MM.1S (cell line): ENCODE measurements around the gene PTPN13.

Source experiments
- DNase-seq: peaks from one replicate; pipeline ENCODE4 v3.0.0-alpha.2; 2015
- H2AFZ ChIP-seq: fragments of 300-600 bp; sonication (generic); 2 replicates; pipeline ENCODE4 v1.6.0; 2016; ENCODE audit warnings: antibody characterized with exemption, low read length
- H3F3A ChIP-seq: fragments of 300-600 bp; sonication (generic); 2 replicates; pipeline ENCODE4 v1.6.1; 2016; ENCODE audit warnings: mild to moderate bottlenecking, antibody characterized with exemption, low read length, moderate library complexity, mixed read lengths; ENCODE audit not compliant: insufficient read depth
- H3K27ac ChIP-seq: fragments of 300-600 bp; sonication (generic); 2 replicates; pipeline ENCODE4 v1.5.1; 2016; ENCODE audit warnings: mild to moderate bottlenecking, low read length
- H3K27me3 ChIP-seq: fragments of 300-600 bp; sonication (generic); replicated peaks from 2 replicates; pipeline ENCODE4 v1.6.0; 2016; ENCODE audit warnings: low read length; ENCODE audit not compliant: insufficient read depth
- H3K36me3 ChIP-seq: fragments of 300-600 bp; sonication (generic); replicated peaks from 2 replicates; pipeline ENCODE4 v1.6.1; 2016; ENCODE audit warnings: mild to moderate bottlenecking, low read length, mixed read lengths; ENCODE audit not compliant: insufficient read depth
- H3K4me1 ChIP-seq: fragments of 300-600 bp; sonication (generic); 2 replicates; pipeline ENCODE4 v1.6.1; 2016; ENCODE audit warnings: low read length, mixed read lengths
- H3K4me2 ChIP-seq: fragments of 300-600 bp; sonication (generic); 2 replicates; pipeline ENCODE4 v1.6.0; 2016; ENCODE audit warnings: low read depth, low read length
- H3K4me3 ChIP-seq: fragments of 300-600 bp; sonication (generic); 2 replicates; pipeline ENCODE4 v1.5.1; 2016; ENCODE audit warnings: low read length, mixed read lengths
- H3K79me2 ChIP-seq: fragments of 300-600 bp; sonication (generic); 2 replicates; pipeline ENCODE4 v1.6.1; 2016; ENCODE audit warnings: mixed run types, low read length, mixed read lengths
- H3K9ac ChIP-seq: fragments of 300-600 bp; sonication (generic); 2 replicates; pipeline ENCODE4 v1.6.1; 2016; ENCODE audit warnings: low read length, mixed read lengths
- H3K9me2 ChIP-seq: fragments of 300-600 bp; sonication (generic); replicated peaks from 2 replicates; pipeline ENCODE4 v1.6.1; 2016; ENCODE audit warnings: mild to moderate bottlenecking, low read length, mixed read lengths; ENCODE audit not compliant: insufficient read depth
- H3K9me3 ChIP-seq: fragments of 300-600 bp; sonication (generic); replicated peaks from 2 replicates; pipeline ENCODE4 v1.6.1; 2016; ENCODE audit warnings: mild to moderate bottlenecking, low read length, mixed read lengths; ENCODE audit not compliant: insufficient read depth
- H4K20me1 ChIP-seq: fragments of 300-600 bp; sonication (generic); 2 replicates; pipeline ENCODE4 v1.6.1; 2016; ENCODE audit warnings: mild to moderate bottlenecking, low read length, moderate library complexity, mixed read lengths; ENCODE audit not compliant: insufficient read depth
- EZH2 ChIP-seq: fragments of 300-600 bp; sonication (generic); optimal IDR thresholded peaks from 2 replicates; pipeline ENCODE3; 2017; ENCODE audit warnings: low read depth, mild to moderate bottlenecking, antibody characterized with exemption, low read length, mixed read lengths
- EZH2phosphoT487 ChIP-seq: fragments of 300-600 bp; sonication (generic); IDR thresholded peaks from 2 replicates; pipeline ENCODE4 v1.6.1; 2018; ENCODE audit warnings: antibody characterized with exemption, low read length
- TF ChIP-seq, protein P1 (sequence below): fragments of 300-600 bp; sonication (generic); IDR thresholded peaks from 2 replicates; pipeline ENCODE4 v1.5.1; 2016; ENCODE audit warnings: antibody characterized with exemption, low read length, mixed read lengths

PTPN13 gene

GRCh38 chr4:86853209-86853608 lies 259.1 kb downstream of the PTPN13 start:
- no peaks in the 10 kb centered on the region for H3K36me3 ChIP-seq

DNA sequence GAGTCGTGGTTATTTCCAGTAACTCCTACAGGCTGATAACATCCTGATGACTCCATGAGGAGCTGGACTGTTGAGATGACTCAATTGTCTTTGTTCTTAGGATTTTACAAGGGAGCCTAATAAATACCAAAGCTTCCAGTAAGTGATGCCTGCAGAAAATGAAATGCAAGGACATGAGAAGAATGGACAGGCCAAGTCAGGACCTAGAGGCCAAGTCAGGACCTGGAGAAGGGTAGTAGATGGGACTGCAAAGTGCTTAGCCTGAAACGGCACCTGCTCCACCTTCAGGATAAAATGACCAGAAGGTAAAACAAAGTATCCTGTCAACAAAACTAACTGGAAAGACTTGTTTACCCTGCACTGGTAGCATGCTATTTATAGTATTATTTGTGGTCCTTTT lies 261.5 kb downstream of the PTPN13 start:
- H3K4me2 ChIP-seq, result no peak overlapping the region
- no peak for DNase-seq

More at GRCh38 chr4:86853209-86853608, 259.1 kb downstream of the PTPN13 start:
- Histone ChIP-seq H3K9ac (no peak overlapping the region), H3K4me1 (no peaks in the 10 kb centered on the region), H3K27ac (no peak overlapping the region), H3K27me3 (no peaks in the 10 kb centered on the region), H3K9me2 (no peaks in the 10 kb centered on the region), H3K4me2 (no peak overlapping the region), H3K79me2 (no peaks in the 10 kb centered on the region), H3K9me3 (no peaks in the 10 kb centered on the region), H3F3A (no peaks in the 10 kb centered on the region), H3K4me3 (no peak overlapping the region), H4K20me1 (no peaks in the 10 kb centered on the region), H2AFZ (no peak overlapping the region)
- TF ChIP-seq, protein P1, sequence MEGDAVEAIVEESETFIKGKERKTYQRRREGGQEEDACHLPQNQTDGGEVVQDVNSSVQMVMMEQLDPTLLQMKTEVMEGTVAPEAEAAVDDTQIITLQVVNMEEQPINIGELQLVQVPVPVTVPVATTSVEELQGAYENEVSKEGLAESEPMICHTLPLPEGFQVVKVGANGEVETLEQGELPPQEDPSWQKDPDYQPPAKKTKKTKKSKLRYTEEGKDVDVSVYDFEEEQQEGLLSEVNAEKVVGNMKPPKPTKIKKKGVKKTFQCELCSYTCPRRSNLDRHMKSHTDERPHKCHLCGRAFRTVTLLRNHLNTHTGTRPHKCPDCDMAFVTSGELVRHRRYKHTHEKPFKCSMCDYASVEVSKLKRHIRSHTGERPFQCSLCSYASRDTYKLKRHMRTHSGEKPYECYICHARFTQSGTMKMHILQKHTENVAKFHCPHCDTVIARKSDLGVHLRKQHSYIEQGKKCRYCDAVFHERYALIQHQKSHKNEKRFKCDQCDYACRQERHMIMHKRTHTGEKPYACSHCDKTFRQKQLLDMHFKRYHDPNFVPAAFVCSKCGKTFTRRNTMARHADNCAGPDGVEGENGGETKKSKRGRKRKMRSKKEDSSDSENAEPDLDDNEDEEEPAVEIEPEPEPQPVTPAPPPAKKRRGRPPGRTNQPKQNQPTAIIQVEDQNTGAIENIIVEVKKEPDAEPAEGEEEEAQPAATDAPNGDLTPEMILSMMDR, result no peak
- no peak for TF ChIP-seq EZH2phosphoT487
- no peak for DNase-seq

GRCh38 chr4:86856896-86857295 lies 262.8 kb downstream of the PTPN13 start:
- DNase-seq, result no peak
- no peaks in the 10 kb centered on the region for H3K9me2 ChIP-seq
- TF ChIP-seq EZH2, result no peak
- TF ChIP-seq, protein P1, result no peak
- TF ChIP-seq EZH2phosphoT487, result no peak
- H3K27me3 ChIP-seq, result no peaks in the 10 kb centered on the region
- H3K9me3 ChIP-seq, result no peaks in the 10 kb centered on the region
- H2AFZ ChIP-seq, result no peak overlapping the region
- H3K27ac ChIP-seq, result no peak overlapping the region
- no peak overlapping the region for H3K4me2 ChIP-seq
- no peaks in the 10 kb centered on the region for H3K79me2 ChIP-seq
- no peaks in the 10 kb centered on the region for H3K36me3 ChIP-seq
- H3K4me1 ChIP-seq, result no peaks in the 10 kb centered on the region
- no peaks in the 10 kb centered on the region for H4K20me1 ChIP-seq
- H3K9ac ChIP-seq, result no peak overlapping the region
- H3F3A ChIP-seq, result no peaks in the 10 kb centered on the region
- no peak overlapping the region for H3K4me3 ChIP-seq

More for the DNA sequence above, 261.5 kb downstream of the PTPN13 start:
- Histone ChIP-seq H2AFZ (no peak overlapping the region), H3K4me3 (no peak overlapping the region), H3K36me3 (no peaks in the 10 kb centered on the region), H3K9me2 (no peaks in the 10 kb centered on the region), H3K27ac (no peak overlapping the region), H3F3A (no peaks in the 10 kb centered on the region), H4K20me1 (no peaks in the 10 kb centered on the region), H3K4me1 (no peaks in the 10 kb centered on the region), H3K79me2 (no peaks in the 10 kb centered on the region), H3K9ac (no peak overlapping the region), H3K27me3 (no peaks in the 10 kb centered on the region), H3K9me3 (no peaks in the 10 kb centered on the region)
- no peak for TF ChIP-seq EZH2

DNA sequence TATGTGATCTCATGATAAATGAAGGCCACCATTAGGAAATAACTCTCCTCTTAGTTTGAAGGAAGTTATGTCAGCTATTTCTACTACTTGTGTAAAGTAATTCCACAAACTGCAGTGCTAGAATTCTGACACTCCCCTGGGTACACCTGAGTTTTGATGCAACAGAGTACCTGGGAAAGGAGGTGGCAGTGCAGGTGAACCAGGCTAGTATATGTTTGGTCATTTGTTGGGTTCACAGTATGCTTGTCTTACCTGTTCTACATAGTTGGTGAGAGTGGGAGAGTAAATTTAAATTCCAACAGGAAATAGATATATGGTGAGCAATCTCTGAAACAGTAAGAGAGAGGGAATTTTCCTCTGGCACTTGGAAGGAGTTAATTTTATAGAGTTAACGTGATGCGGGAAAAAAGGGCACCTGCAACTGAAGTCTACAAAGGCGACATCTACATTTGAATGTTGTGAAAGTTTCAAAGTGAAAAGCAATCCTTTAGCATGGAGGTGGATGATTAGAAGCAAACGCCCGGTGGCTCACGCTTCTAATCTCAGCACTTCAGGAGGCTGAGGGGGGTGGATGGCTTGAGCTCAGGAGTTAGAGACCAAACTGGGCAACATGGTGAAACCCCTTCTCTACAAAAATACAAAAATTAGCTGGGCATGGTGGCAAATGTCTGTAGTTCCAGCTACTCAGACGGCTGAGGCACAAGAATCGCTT lies 263.4 kb downstream of the PTPN13 start:
- Histone ChIP-seq H3K4me2 (no peak overlapping the region), H3F3A (no peaks in the 10 kb centered on the region), H3K9me3 (no peaks in the 10 kb centered on the region), H3K4me3 (no peak overlapping the region), H3K36me3 (no peaks in the 10 kb centered on the region), H3K79me2 (no peaks in the 10 kb centered on the region), H4K20me1 (no peaks in the 10 kb centered on the region), H3K27me3 (no peaks in the 10 kb centered on the region), H3K9me2 (no peaks in the 10 kb centered on the region), H3K27ac (no peak overlapping the region), H2AFZ (no peak overlapping the region), H3K4me1 (no peaks in the 10 kb centered on the region), H3K9ac (no peak overlapping the region)
- TF ChIP-seq, protein P1, result no peak
- TF ChIP-seq EZH2, result no peak
- no peak for TF ChIP-seq EZH2phosphoT487
- no peak for DNase-seq
